ENCODE results near the gene APLP2. TPM values are rescaled to one million over a fixed set of nuclear protein-coding genes. Genes with fewer than 3 reads are reported as not detected.

APLP2 gene
- total and polyA plus RNA-seq, 2 experiments from 2014 or later, result 322 to 362 TPM

- H3K27me3 ChIP-seq (ENCODE audit: insufficient read depth), result no peaks in the 10 kb centered on the region
- H3K27ac ChIP-seq (ENCODE audit: low read depth), result no peak overlapping the region
- TF ChIP-seq ZNF114 (CRISPR knock-in tag; IDR thresholded peaks at IDR 0.05), result no peak
- TF ChIP-seq NANOG (IDR thresholded peaks at IDR 0.05; ENCODE audit: borderline replicate concordance), result no peak
- TF ChIP-seq POLR2AphosphoS5 (IDR thresholded peaks at IDR 0.05; ENCODE audit: low read depth), result no peak
- no peak for TF ChIP-seq CTCF (conservative IDR thresholded peaks at IDR 0.05; ENCODE audit: low read depth in 2 of 2)
- TF ChIP-seq ZNF331 (CRISPR knock-in tag; IDR thresholded peaks at IDR 0.05; ENCODE audit: low read depth), result no peak
- no peak for TF ChIP-seq CREB1 (CRISPR knock-in tag; IDR thresholded peaks at IDR 0.05; ENCODE audit: low read depth)
- TF ChIP-seq, protein P1, sequence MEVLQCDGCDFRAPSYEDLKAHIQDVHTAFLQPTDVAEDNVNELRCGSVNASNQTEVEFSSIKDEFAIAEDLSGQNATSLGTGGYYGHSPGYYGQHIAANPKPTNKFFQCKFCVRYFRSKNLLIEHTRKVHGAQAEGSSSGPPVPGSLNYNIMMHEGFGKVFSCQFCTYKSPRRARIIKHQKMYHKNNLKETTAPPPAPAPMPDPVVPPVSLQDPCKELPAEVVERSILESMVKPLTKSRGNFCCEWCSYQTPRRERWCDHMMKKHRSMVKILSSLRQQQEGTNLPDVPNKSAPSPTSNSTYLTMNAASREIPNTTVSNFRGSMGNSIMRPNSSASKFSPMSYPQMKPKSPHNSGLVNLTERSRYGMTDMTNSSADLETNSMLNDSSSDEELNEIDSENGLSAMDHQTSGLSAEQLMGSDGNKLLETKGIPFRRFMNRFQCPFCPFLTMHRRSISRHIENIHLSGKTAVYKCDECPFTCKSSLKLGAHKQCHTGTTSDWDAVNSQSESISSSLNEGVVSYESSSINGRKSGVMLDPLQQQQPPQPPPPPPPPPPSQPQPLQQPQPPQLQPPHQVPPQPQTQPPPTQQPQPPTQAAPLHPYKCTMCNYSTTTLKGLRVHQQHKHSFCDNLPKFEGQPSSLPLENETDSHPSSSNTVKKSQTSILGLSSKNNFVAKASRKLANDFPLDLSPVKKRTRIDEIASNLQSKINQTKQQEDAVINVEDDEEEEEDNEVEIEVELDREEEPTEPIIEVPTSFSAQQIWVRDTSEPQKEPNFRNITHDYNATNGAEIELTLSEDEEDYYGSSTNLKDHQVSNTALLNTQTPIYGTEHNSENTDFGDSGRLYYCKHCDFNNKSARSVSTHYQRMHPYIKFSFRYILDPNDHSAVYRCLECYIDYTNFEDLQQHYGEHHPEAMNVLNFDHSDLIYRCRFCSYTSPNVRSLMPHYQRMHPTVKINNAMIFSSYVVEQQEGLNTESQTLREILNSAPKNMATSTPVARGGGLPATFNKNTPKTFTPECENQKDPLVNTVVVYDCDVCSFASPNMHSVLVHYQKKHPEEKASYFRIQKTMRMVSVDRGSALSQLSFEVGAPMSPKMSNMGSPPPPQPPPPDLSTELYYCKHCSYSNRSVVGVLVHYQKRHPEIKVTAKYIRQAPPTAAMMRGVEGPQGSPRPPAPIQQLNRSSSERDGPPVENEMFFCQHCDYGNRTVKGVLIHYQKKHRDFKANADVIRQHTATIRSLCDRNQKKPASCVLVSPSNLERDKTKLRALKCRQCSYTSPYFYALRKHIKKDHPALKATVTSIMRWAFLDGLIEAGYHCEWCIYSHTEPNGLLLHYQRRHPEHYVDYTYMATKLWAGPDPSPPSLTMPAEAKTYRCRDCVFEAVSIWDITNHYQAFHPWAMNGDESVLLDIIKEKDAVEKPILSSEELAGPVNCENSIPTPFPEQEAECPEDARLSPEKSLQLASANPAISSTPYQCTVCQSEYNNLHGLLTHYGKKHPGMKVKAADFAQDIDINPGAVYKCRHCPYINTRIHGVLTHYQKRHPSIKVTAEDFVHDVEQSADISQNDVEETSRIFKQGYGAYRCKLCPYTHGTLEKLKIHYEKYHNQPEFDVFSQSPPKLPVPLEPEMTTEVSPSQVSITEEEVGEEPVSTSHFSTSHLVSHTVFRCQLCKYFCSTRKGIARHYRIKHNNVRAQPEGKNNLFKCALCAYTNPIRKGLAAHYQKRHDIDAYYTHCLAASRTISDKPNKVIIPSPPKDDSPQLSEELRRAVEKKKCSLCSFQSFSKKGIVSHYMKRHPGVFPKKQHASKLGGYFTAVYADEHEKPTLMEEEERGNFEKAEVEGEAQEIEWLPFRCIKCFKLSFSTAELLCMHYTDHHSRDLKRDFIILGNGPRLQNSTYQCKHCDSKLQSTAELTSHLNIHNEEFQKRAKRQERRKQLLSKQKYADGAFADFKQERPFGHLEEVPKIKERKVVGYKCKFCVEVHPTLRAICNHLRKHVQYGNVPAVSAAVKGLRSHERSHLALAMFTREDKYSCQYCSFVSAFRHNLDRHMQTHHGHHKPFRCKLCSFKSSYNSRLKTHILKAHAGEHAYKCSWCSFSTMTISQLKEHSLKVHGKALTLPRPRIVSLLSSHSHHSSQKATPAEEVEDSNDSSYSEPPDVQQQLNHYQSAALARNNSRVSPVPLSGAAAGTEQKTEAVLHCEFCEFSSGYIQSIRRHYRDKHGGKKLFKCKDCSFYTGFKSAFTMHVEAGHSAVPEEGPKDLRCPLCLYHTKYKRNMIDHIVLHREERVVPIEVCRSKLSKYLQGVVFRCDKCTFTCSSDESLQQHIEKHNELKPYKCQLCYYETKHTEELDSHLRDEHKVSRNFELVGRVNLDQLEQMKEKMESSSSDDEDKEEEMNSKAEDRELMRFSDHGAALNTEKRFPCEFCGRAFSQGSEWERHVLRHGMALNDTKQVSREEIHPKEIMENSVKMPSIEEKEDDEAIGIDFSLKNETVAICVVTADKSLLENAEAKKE (CRISPR knock-in tag; IDR thresholded peaks at IDR 0.05), result no peak
- TF ChIP-seq REST (IDR thresholded peaks at IDR 0.05; ENCODE audit: unreplicated experiment), result no peak
- TF ChIP-seq ETS1 (IDR thresholded peaks at IDR 0.05), result no peak
- no peak for TF ChIP-seq JUNB (IDR thresholded peaks at IDR 0.05; ENCODE audit: unreplicated experiment)
- no peak overlapping the region for H2AFZ ChIP-seq
- Mint-ChIP-seq H3K4me1 (peaks cover 14% of the 10 kb centered on the region), H3K27me3 (ENCODE audit: insufficient read depth, low read depth, poor library complexity) (peaks cover 7% of the 10 kb centered on the region), H3K27ac (no peak overlapping the region), H3K9me3 (peaks cover 6% of the 10 kb centered on the region; the same call in 1 of the 3 replicates), H3K36me3 (ENCODE audit: low read depth) (peaks cover 4% of the 10 kb centered on the region; the same call in 1 of the 3 replicates), H3K4me3 (no peak overlapping the region)
- no peak for DNase-seq (ENCODE audit: low spot score)
- H3K4me2 ChIP-seq, result no peak overlapping the region
- no peak for ATAC-seq
- no peaks in the 10 kb centered on the region for H4K20me1 ChIP-seq (replicated peaks; ENCODE audit: insufficient read depth)
- no peaks in the 10 kb centered on the region for H3K36me3 ChIP-seq (ENCODE audit: insufficient read depth)
- no peaks in the 10 kb centered on the region; the same call in 1 of the 2 replicates for H3K4me1 ChIP-seq (ENCODE audit: insufficient read depth)
- no peaks in the 10 kb centered on the region for H3F3A ChIP-seq (replicated peaks; ENCODE audit: low read depth)
- no peaks in the 10 kb centered on the region for H3K9me2 ChIP-seq (ENCODE audit: insufficient read depth)
- H3K4me3 ChIP-seq, result no peak overlapping the region
- no peaks in the 10 kb centered on the region for H3K79me2 ChIP-seq (replicated peaks; ENCODE audit: insufficient read depth)
These were observed 110.0 kb downstream of the APLP2 start for GRCh38 chr11:130179396-130180306.

Data from GM23338 (cell line).